NCI-H1694 (cell line): ENCODE data around the gene HAPSTR1.

Experiments
- DNase-seq: peaks from one replicate; lab custom pipeline; 2025; lab: John Stamatoyannopoulos, UW

The HAPSTR1 gene

DNA sequence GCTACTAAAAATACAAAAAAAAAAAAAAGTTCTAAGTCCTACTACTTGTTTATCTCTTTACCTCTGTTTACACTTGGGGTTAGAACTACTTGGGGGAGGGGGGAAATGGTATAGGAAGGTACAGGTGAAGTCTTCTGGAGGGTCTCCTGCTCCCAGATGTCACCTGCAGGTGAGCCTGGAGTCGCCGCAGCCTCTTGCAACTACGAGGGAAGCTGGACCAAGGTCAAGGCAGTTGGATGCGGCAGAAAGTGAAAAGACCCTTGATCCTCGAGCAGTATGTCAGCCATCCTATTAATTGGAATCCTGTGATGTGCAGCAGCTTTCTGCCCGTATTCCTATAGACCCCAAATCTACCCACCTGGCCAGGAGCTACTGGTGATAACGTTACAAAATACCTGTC is 33.0 kb downstream of the HAPSTR1 start:
- no peak for DNase-seq

DNA sequence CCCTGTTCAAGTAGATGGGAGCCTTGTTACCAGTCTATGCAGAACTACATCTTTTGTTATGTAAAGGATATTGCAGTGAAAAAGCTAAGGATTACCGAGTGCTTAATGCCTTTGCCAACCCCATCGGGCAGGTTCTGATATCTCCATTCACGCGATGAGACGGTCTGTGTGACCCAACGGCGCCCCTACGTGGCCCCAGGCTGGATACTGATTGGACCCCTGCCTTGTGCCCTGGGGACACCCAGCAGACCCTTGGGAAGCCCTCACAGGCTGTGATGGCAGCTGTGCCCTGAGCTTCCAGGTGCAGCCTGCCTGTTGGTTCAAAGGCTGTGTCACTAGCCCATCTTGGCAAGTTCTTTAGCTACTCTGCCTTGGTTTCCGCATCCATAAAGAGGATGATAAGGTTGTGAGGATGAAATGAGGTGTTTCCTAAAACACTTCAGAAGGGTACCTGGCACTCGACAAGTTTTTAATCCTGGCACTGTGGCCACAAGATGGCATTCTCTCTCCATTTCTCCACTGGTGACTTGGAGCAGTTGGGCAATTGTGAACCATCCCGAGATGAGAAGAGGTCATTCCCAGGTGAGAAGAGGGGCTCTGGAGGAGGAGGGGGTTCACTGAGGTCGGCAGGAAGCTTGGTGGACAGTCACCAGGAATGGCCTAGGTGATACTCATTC is 33.6 kb downstream of the HAPSTR1 start:
- no peak for DNase-seq

DNA sequence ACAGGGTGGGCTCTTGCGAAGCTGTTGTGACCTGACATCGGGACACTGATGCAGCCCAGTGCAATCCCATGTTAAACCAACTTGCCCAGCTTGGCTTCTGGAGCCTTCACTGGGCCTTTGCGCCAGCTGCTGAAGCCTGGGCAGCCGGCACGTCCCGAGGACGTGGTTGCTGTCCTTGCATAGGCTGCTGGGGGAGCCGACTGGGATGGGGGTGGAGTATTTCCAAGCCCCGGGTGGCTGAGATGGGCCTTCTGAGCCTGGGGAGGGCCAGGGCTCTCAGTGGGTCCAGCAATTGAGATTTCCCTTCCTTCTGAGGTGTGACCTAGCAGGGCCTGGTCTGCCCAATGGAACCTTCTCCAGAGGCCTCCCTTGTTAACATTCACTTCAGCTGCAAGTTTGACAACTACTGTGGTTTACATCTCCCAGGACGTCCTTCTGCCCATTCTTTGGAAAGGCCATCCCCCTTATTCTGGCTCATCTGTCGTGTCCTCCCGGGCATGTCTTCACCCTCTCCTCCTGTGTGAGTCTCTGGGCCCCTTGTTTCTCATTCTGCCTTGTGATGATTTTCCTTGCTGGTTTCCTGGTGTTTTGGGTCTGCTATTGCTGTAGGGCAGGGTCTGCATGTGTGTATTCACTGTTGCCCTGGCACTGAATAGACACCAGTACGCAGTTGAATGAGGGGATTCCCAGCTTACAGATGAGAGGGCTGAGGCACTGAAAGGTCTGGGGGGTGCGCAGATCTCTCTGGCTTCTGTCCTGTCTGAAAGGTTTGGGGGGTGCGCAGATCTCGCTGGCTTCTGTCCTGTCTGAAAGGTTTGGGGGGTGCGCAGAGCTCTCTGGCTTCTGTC is 34.4 kb downstream of the HAPSTR1 start:
- DNase-seq, result no peak

DNA sequence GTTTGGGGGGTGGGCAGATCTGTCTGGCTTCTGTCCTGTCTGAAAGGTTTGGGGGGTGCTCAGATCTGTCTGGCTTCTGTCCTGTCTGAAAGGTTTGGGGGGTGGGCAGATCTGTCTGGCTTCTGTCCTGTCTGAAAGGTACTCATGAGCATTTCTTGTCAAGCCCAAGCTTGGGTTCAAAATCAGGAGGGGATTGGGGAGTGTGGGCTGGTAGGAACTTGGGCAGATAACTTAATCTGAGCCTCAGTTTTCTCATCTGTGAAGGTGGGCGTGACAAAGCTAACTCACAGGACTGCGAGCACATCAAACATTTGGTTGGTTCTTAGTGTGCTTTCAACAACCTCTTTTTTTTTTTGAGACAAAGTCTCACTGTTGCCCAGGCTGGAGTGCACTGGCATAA is 35.2 kb downstream of the HAPSTR1 start:
- DNase-seq, result no peak

DNA sequence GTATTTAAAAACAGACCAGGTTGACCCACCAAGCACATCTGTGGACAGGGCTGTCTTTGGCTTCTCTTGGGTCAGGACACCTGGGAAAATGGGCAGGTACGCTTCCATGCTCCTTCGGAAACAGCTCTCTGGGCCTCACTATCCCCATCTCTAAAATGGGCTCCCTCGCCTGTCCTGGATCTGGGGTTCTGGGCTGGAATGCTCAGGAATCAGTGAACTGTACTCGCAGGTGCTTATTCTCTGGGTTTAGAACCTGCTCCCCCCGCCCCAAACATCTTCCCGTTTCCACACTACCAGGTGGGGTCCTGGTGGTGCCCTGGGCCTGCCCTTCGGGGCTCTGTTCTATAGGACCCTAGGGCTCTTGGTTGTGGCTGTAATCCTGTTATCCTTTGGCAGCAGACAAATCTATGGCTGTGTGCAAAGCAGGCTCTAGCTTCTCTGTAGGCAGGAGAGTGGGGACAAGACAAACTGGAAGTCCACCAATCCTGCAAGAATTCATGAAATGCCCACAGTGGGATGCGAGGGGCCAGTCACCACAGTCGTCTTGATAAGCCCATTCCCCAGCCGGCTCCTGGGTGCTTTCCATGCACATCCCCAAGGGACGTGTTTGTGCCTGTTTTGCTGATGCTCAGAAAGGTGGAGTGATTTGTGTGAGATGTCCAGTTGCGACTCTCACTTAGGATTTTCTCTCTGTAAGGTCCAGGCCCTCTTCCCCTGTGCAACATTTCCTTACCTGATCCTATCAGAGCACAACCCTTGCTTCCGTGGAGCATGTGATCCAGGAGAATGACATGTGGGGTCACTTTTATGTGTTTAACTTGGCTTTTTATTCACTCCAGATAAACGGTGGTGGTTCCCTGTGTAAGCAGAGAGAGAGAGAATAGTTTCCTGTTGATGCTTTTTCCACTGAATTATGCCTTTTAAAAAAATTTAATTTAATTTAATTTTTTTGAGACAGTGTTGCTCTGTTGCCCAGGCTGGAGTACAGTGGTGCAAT is 37.2 kb downstream of the HAPSTR1 start:
- DNase-seq, result no peak

DNA sequence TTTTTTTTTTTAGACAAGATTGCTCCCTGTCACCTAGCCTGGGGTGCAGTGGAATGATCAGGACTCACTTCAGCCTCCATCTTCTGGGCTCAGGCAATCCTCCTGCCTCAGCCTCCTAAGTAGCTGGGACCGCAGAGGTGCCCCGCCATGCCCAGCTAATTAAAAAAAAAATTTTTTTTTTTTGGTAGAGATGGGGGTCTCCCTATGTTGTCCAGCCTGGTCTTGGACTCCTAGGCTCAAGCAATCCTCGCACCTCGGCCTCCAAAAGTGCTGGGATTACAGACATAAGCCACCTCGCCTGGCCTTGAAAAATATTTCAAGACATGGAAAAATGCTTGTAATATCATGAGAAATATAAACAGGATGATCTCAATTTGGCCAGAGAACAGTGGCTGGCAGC is 42.9 kb downstream of the HAPSTR1 start:
- no peak for DNase-seq

DNA sequence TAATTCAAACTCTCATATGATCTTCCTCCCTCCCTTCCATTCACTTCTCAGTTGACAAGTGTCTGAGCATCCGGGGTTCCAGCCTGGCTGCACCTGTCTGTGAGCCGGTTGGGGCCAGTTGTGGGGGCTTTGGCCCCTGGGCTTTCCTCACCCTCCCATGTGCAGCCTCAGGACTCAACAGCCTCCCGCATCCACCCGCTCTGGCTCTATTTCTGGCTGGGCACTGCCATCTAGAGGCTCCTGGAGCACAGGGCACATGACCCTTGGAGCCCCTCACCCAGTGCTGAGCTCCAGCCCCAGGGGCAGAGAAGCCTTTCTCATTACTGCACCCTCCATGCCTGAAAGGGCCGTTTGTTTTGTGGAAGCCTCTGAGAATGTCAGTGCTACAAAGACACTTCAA is 43.3 kb downstream of the HAPSTR1 start:
- DNase-seq, result peak; percentile 71

DNA sequence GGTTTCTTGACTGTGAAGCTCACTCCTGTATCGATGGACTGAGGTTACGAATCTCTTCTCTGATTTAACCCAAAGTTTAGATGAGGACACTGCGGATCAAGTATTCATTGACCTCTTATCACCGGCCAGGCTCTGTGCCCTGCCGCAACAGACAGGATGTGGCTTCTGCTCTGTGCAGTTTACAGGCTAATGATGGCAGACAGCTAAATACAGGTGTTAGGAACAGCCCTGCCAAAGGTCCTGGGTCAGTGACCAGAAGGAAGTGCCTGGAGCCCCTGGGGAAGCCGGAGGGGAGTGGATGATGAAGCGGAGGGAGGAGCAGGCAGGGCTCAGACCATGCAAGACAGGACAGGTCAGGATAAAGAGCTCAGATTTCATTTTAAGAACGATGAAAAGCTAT is 44.4 kb downstream of the HAPSTR1 start:
- DNase-seq, result no peak

DNA sequence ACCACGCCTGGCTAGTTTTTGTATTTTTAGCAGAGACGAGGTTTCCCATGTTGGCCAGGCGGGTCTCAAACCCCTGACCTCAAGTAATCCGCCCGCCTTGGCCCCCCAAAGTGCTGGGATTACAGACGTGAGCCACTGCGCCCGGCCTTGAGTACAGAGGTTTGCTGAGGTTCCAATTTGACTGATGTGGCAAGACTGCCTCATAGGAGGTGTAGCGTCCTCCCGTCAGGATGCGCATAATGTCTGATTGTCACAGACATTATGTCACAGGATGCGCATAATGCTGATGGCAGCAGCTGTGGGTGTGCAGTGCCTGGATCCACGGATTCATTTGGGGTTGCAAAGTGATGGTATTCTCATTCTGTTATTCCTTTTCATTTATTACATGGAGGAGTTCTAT is 45.2 kb downstream of the HAPSTR1 start:
- no peak for DNase-seq

DNA sequence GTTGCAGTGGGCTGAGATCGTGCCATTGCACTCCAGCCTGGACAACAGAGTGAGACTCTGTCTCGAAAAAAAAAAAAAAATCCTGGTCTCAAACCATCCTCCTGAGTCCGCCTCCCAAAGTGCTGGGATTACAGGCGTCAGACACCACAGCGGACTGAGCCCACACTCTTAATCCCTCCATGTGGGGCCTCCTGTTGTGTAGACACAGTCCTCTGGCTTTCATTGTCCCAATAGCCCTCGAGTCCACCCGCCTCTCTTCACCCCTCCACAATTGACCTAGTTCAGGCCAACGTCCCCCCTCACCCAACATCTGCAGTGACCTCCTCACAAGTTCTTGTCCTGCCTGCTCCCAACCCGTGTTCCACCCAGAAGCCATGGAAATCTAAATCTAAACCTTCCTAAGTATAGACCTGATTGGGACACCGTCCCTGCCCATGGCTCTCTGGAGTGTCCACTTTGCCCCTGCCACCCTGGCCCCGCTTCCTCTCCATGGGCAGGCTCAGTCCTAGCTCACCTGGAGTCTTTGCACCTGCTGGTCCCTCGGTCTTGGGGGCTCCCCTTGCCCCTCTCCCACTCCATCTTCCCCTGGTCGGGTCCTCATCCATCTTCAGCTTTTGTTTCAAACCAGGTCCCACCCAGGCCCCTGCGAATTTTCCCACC is 46.7 kb downstream of the HAPSTR1 start:
- DNase-seq, result no peak

DNA sequence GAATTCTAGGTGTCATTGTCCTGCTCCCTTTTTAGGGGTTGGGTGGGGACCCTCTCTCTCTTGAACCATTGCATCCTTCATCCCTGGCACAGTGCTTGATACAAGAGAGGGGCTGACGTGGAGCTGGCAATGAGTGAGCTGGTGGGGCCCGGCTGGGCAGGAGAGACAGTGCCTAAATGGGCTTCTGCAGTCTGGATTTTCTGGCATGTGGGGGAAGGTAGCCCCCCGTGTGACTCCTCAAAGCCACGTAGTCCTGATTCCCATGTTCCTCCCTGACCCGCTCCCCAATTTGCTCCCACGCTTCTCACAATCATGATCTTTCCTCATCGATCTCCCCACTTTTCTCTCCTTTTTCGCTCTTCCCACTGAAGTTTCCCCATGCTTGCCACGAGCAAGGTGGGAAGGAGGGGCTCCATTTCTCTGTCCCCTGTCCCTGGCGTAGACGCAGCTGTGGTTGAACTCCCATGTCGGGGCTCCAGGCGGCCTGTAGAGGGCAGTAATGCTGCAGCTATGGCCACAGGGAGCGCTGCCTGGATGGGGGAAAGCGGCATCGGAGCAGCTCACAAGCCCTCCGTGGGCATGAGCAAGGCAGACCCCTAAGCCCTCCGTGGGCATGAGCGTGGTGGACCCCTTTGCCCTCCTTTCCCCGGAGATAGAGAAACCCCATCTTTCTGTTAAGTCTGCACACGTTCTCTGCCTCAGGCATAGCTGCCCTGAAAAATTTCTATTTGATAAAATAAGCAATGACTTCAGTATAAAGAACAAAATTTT is 47.5 kb downstream of the HAPSTR1 start:
- DNase-seq, result peak; percentile 38

DNA sequence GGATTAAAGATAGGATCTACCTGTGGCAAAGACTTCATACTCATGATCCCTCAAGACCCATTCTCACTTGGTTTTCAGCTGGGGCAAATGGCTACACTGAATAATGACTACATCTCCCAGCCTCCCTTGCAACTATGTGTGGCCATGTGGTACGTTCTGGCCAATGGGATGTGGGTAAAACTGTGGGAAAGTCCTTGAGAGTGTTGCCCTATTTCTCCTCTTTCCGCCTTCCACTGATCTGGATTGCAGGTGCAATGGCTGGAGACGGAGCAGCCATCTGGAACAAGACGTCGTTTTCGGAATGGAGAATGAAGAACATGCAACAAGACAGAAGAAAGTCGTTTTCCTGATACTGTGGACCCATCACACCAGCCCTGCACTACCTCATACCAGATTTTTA is 48.5 kb downstream of the HAPSTR1 start:
- DNase-seq, result peak; percentile 8
